SK-N-SH (cell line): ENCODE data around the gene TEKT4.
"Not testable (repeated sequence)": the region's sequence is repeated elsewhere in the genome, so short reads cannot be mapped to it uniquely, and the experiment has no call there.

Source experiments
- EZH2phosphoT487 ChIP-seq: fragments of 200-600 bp; sonication (generic); IDR thresholded peaks from 2 replicates; pipeline ENCODE4 v1.6.1; 2017; ENCODE audit warnings: low read depth, mixed run types, mild to moderate bottlenecking, antibody characterized with exemption, moderate library complexity, borderline replicate concordance
- NRF1 ChIP-seq: IDR thresholded peaks from 2 replicates; pipeline ENCODE4 v1.6.1; 2012; ENCODE audit warnings: low read depth, mild to moderate bottlenecking, low read length
- POLR2AphosphoS5 ChIP-seq: IDR thresholded peaks from 2 replicates; pipeline ENCODE4 v1.6.1; 2012; ENCODE audit warnings: low read depth, low read length
- SMC3 ChIP-seq: IDR thresholded peaks from 2 replicates; pipeline ENCODE4 v1.6.1; 2012; ENCODE audit warnings: low read depth, low read length, improper control_type of control experiment
- TF ChIP-seq, protein P1 (sequence below): fragments of 200-600 bp; sonication (generic); IDR thresholded peaks from 2 replicates; pipeline ENCODE4 v1.6.1; 2017; ENCODE audit warnings: antibody characterized with exemption, mild to moderate bottlenecking, moderate library complexity

DNA sequence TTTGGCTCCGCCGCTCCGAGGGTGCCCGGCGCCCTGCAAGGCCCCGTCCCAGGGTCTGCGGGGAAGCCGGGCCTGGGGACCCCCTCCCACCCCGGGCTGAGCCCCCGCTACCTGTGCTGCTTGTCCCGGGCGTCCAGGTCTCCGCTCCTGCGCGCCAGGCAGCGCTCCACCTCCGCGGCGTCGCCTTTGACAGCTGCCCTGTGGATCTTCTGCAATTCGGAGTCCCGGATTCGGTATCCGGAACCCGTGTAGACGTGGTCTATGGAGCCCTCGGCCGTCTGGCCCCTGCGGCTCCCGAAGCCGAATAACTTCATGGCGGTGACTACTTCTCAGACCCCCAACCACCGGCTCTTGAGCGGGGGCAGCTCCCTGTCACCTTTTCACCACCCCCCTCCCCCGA lies 14.4 kb upstream of the TEKT4 start:
- not testable (repeated sequence) for TF ChIP-seq NRF1, POLR2AphosphoS5, SMC3, EZH2phosphoT487
- TF ChIP-seq, protein P1, sequence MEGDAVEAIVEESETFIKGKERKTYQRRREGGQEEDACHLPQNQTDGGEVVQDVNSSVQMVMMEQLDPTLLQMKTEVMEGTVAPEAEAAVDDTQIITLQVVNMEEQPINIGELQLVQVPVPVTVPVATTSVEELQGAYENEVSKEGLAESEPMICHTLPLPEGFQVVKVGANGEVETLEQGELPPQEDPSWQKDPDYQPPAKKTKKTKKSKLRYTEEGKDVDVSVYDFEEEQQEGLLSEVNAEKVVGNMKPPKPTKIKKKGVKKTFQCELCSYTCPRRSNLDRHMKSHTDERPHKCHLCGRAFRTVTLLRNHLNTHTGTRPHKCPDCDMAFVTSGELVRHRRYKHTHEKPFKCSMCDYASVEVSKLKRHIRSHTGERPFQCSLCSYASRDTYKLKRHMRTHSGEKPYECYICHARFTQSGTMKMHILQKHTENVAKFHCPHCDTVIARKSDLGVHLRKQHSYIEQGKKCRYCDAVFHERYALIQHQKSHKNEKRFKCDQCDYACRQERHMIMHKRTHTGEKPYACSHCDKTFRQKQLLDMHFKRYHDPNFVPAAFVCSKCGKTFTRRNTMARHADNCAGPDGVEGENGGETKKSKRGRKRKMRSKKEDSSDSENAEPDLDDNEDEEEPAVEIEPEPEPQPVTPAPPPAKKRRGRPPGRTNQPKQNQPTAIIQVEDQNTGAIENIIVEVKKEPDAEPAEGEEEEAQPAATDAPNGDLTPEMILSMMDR: not testable (repeated sequence)
